Cardiac fibroblast (primary cell): ENCODE data around the gene TTC28.

Source experiments
- DNase-seq, 2 donors: peaks; one replicate each; pipeline versions ENCODE4 v3.0.0 to v3.0.0-alpha.2; 2010; ENCODE audit warnings: low read depth in 2 of 2
- H3K4me3 ChIP-seq, 2 donors: replicated peaks in 1 of 2; 1 replicate in 1 of 2; 2 replicates in 1 of 2; pipeline ENCODE4 v1.5.1; 2011; ENCODE audit warnings: low read depth in 2 of 2, low read length in 2 of 2, mild to moderate bottlenecking in 2 of 2, moderate library complexity in 1 of 2
- CTCF ChIP-seq: IDR thresholded peaks from one replicate; pipeline ENCODE4 v1.5.1; 2011; ENCODE audit warnings: low read depth, mild to moderate bottlenecking, low read length, inconsistent platforms

The TTC28 gene

GRCh38 chr22:28058036-28058435 is 621.6 kb downstream of the TTC28 start:
- TF ChIP-seq CTCF = no peak
- no peak overlapping the region for H3K4me3 ChIP-seq
- no peak for DNase-seq

GRCh38 chr22:28054819-28055208 is 624.8 kb downstream of the TTC28 start:
- no peak for DNase-seq
- TF ChIP-seq CTCF = no peak
- no peak overlapping the region for H3K4me3 ChIP-seq

GRCh38 chr22:28053896-28054818 is 625.5 kb downstream of the TTC28 start:
- no peak for TF ChIP-seq CTCF
- DNase-seq = peak in 1 of 2 donors; percentile 18
- no peak overlapping the region for H3K4me3 ChIP-seq

- no peak overlapping the region for H3K4me3 ChIP-seq
- no peak for DNase-seq
- no peak for TF ChIP-seq CTCF
Observed at GRCh38 chr22:28052825-28053269, 626.8 kb downstream of the TTC28 start.

GRCh38 chr22:28051787-28052356 is 627.8 kb downstream of the TTC28 start:
- peak; percentile 75 to 78 for DNase-seq
- TF ChIP-seq CTCF = peak; percentile 92
- no peak overlapping the region for H3K4me3 ChIP-seq

GRCh38 chr22:28051091-28051786 is 628.4 kb downstream of the TTC28 start:
- DNase-seq = no peak
- TF ChIP-seq CTCF = no peak

More at GRCh38 chr22:28051091-28051786, 628.4 kb downstream of the TTC28 start:
- H3K4me3 ChIP-seq = no peak overlapping the region
